Left ventricle myocardium inferior (tissue), 1 donor: ENCODE data around the gene PDZRN3. TPM values are rescaled to one million over a fixed set of nuclear protein-coding genes. Genes with fewer than 3 reads are reported as not detected.

Experiments
- DNase-seq: peaks from one replicate; pipeline ENCODE4 v3.0.0-alpha.2; 2020
- H3K27ac ChIP-seq: fragments of 200-600 bp; replicated peaks from 2 replicates; pipeline ENCODE4 v1.8.0; 2021
- H3K27me3 ChIP-seq: fragments of 200-600 bp; 2 replicates; pipeline ENCODE4 v1.8.0; 2021; ENCODE audit warnings: low read depth
- H3K36me3 ChIP-seq: fragments of 200-600 bp; 2 replicates; pipeline ENCODE4 v1.8.0; 2021
- H3K4me1 ChIP-seq: fragments of 200-600 bp; 2 replicates; pipeline ENCODE4 v1.8.0; 2021
- H3K4me3 ChIP-seq: fragments of 200-600 bp; 2 replicates; pipeline ENCODE4 v1.8.0; 2021; ENCODE audit warnings: mild to moderate bottlenecking, moderate library complexity
- H3K9me3 ChIP-seq: fragments of 200-600 bp; replicated peaks from 2 replicates; pipeline ENCODE4 v1.8.0; 2021
- CTCF ChIP-seq: fragments of 200-600 bp; IDR thresholded peaks from 2 replicates; pipeline ENCODE4 v1.8.0; 2021; ENCODE audit warnings: antibody characterized with exemption, mild to moderate bottlenecking, borderline replicate concordance
- intact Hi-C: fragments of 100-400 bp; cut with micrococcal nuclease; formaldehyde crosslinking; loops from one replicate; pipeline ENCODE4 v1.11.0; 2022
- total RNA-seq: library from RNA; stranded (reverse); fragmentation: NEBNext Ultra II Directional; extraction: Animal tissue kit (Norgen Biotek cat#: 25700); gene quantifications from one replicate; pipeline ENCODE4 v1.2.1, GENCODE V29; 2021
- donor health status: DM: no; HTN: yes; CAD: no; lungs with severe emphysema.

PDZRN3 gene
- total RNA-seq, 1 donor from 2014 or later: 114 TPM

GRCh38 chr3:73656241-73656890, 31.6 kb upstream of the PDZRN3 start:
- no peaks in the 10 kb centered on the region for H3K27me3 ChIP-seq
- DNase-seq: no peak
- H3K4me3 ChIP-seq: no peak overlapping the region
- no peaks in the 10 kb centered on the region for H3K4me1 ChIP-seq
- intact Hi-C loops: no loop called here
- H3K36me3 ChIP-seq: no peaks in the 10 kb centered on the region
- no peak for TF ChIP-seq CTCF
- H3K27ac ChIP-seq: no peak overlapping the region
- H3K9me3 ChIP-seq: no peaks in the 10 kb centered on the region

DNA sequence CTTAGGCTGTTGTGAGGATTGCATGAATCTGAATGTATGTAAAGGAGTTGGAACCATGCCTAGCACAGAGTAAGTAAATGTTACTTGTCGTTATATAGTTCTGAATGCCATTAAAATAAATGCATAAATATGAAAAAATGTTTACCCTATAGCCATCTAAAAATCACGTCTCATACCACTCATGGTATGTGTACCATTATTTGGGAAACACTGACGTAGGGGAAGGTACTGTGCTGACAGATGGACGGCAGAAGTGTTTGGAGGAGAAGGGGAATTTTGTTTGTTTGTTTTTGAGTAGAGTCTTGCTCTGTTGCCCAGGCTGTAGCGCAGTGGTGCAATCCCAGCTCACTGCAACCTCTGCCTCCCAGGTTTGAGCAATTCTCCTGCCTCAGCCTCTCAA, 30.5 kb upstream of the PDZRN3 start:
- Histone ChIP-seq H3K36me3 (no peaks in the 10 kb centered on the region), H3K9me3 (no peaks in the 10 kb centered on the region), H3K27me3 (no peaks in the 10 kb centered on the region), H3K4me3 (no peak overlapping the region), H3K4me1 (no peaks in the 10 kb centered on the region), H3K27ac (no peak overlapping the region)
- TF ChIP-seq CTCF: no peak
- intact Hi-C loops: no loop called here
- DNase-seq: no peak

GRCh38 chr3:73653877-73654276, 29.1 kb upstream of the PDZRN3 start:
- no peaks in the 10 kb centered on the region for H3K27me3 ChIP-seq
- no peaks in the 10 kb centered on the region for H3K36me3 ChIP-seq
- no peak overlapping the region for H3K27ac ChIP-seq
- H3K4me1 ChIP-seq: no peaks in the 10 kb centered on the region
- TF ChIP-seq CTCF: no peak
- no peaks in the 10 kb centered on the region for H3K9me3 ChIP-seq
- intact Hi-C loops: no loop called here
- DNase-seq: no peak
- H3K4me3 ChIP-seq: no peak overlapping the region

- no peaks in the 10 kb centered on the region for H3K27me3 ChIP-seq
- intact Hi-C loops: no loop called here
- no peak overlapping the region for H3K27ac ChIP-seq
- TF ChIP-seq CTCF: no peak
- no peak overlapping the region for H3K4me3 ChIP-seq
- DNase-seq: no peak
- H3K9me3 ChIP-seq: no peaks in the 10 kb centered on the region
- no peaks in the 10 kb centered on the region for H3K4me1 ChIP-seq
- no peaks in the 10 kb centered on the region for H3K36me3 ChIP-seq
Measured at GRCh38 chr3:73653351-73653750, 28.6 kb upstream of the PDZRN3 start.

- TF ChIP-seq CTCF: no peak
- Histone ChIP-seq H3K9me3 (no peaks in the 10 kb centered on the region), H3K4me1 (no peaks in the 10 kb centered on the region), H3K4me3 (no peak overlapping the region), H3K36me3 (no peaks in the 10 kb centered on the region), H3K27ac (no peak overlapping the region), H3K27me3 (no peaks in the 10 kb centered on the region)
- intact Hi-C loops: no loop called here
- DNase-seq: no peak
Measured at GRCh38 chr3:73652896-73653295, 28.2 kb upstream of the PDZRN3 start.
